CD4-positive, alpha-beta memory T cell (primary cell): Measurements from ENCODE around the gene LY9. TPM values are rescaled to one million over a fixed set of nuclear protein-coding genes. Genes with fewer than 3 reads are reported as not detected.
A peak's percentile ranks its signal among the peaks of the same experiment; 100 is the strongest.
"Not testable (repeated sequence)": the region's sequence is repeated elsewhere in the genome, so short reads cannot be mapped to it uniquely, and the experiment has no call there.

ENCODE experiments used
- CTCF ChIA-PET: fragments of 350-600 bp; sonication (Branson Sonifier 250); formaldehyde crosslinking; loops from one replicate; lab custom pipeline; 2021; ENCODE audit warnings: inconsistent platforms; ENCODE audit not compliant: partially characterized antibody; lab: Charles Lee
- POLR2A ChIA-PET: fragments of 350-600 bp; sonication (Branson Sonifier 250); formaldehyde crosslinking; loops from one replicate; lab custom pipeline; 2021; ENCODE audit not compliant: partially characterized antibody; lab: Charles Lee
- DNase-seq, 5 donors: peaks; one replicate each; pipeline versions ENCODE4 v3.0.0 to v3.0.0-alpha.2; 2020 to 2022; ENCODE audit warnings: mixed read lengths in 1 of 5
- H3K27ac ChIP-seq: one replicate; pipeline ENCODE4 v1.7.0; 2013; ENCODE audit warnings: low read depth, low read length
- H3K27me3 ChIP-seq: 2 replicates; pipeline ENCODE4 v1.7.0; 2013; ENCODE audit warnings: mild to moderate bottlenecking, low read length, moderate library complexity; ENCODE audit not compliant: insufficient read depth
- H3K36me3 ChIP-seq: 2 replicates; pipeline ENCODE4 v1.7.0; 2013; ENCODE audit warnings: mild to moderate bottlenecking, low read length, moderate library complexity; ENCODE audit not compliant: insufficient read depth
- H3K4me1 ChIP-seq: 2 replicates; pipeline ENCODE4 v1.7.0; 2013; ENCODE audit warnings: mild to moderate bottlenecking, low read length, moderate library complexity; ENCODE audit not compliant: insufficient read depth
- H3K4me3 ChIP-seq, 2 donors: one replicate each; pipeline ENCODE4 v1.7.0; 2013; ENCODE audit warnings: low read length in 2 of 2, mild to moderate bottlenecking in 1 of 2
- H3K9me3 ChIP-seq, 2 donors: one replicate each; pipeline ENCODE4 v1.7.0; 2013; ENCODE audit warnings: low read length in 2 of 2, control low read depth in 1 of 2; ENCODE audit not compliant: control insufficient read depth in 1 of 2
- H3K27ac Mint-ChIP-seq, 7 donors: one replicate each; pipeline ENCODE4 v1.8.0; 2020 to 2021; ENCODE audit warnings: mixed read lengths in 7 of 7, mild to moderate bottlenecking in 6 of 7, inconsistent platforms in 3 of 7, moderate library complexity in 3 of 7
- H3K27me3 Mint-ChIP-seq, 2 donors: one replicate each; pipeline ENCODE4 v1.8.0; 2020 to 2021; ENCODE audit warnings: mixed read lengths in 2 of 2
- H3K36me3 Mint-ChIP-seq, 2 donors: one replicate each; pipeline ENCODE4 v1.8.0; 2020 to 2021; ENCODE audit warnings: mixed read lengths in 2 of 2, inconsistent platforms in 1 of 2, mild to moderate bottlenecking in 1 of 2
- H3K4me1 Mint-ChIP-seq, 4 donors: one replicate each; pipeline ENCODE4 v1.8.0; 2020 to 2021; ENCODE audit warnings: mixed read lengths in 4 of 4, mild to moderate bottlenecking in 1 of 4
- H3K4me3 Mint-ChIP-seq, 8 donors: one replicate each; pipeline ENCODE4 v1.8.0; 2020 to 2021; ENCODE audit warnings: mixed read lengths in 8 of 8, mild to moderate bottlenecking in 7 of 8, moderate library complexity in 6 of 8, inconsistent platforms in 3 of 8
- H3K9me3 Mint-ChIP-seq, 8 donors: one replicate each; pipeline ENCODE4 v1.8.0; 2020 to 2021; ENCODE audit warnings: mixed read lengths in 8 of 8, mild to moderate bottlenecking in 5 of 8, inconsistent platforms in 3 of 8, moderate library complexity in 1 of 8
- intact Hi-C: fragments of 100-400 bp; cut with micrococcal nuclease; formaldehyde crosslinking; loops from one replicate; pipeline ENCODE4 v1.15.1; 2023
- polyA plus RNA-seq, 2 donors: library from polyadenylated mRNA; unstranded; fragments of 300-500 nt; fragmentation: Illumina TruSeq; gene quantifications; one replicate each; pipeline ENCODE4 v1.2.3, GENCODE V29; 2021
- total RNA-seq, 2 experiments: library from RNA; stranded (reverse); gene quantifications; one replicate each; pipeline ENCODE4 v1.2.3, GENCODE V29; 2021

LY9 gene
- total and polyA plus RNA-seq, 4 experiments from 2014 or later, result 131 to 211 (median 150) TPM

DNA sequence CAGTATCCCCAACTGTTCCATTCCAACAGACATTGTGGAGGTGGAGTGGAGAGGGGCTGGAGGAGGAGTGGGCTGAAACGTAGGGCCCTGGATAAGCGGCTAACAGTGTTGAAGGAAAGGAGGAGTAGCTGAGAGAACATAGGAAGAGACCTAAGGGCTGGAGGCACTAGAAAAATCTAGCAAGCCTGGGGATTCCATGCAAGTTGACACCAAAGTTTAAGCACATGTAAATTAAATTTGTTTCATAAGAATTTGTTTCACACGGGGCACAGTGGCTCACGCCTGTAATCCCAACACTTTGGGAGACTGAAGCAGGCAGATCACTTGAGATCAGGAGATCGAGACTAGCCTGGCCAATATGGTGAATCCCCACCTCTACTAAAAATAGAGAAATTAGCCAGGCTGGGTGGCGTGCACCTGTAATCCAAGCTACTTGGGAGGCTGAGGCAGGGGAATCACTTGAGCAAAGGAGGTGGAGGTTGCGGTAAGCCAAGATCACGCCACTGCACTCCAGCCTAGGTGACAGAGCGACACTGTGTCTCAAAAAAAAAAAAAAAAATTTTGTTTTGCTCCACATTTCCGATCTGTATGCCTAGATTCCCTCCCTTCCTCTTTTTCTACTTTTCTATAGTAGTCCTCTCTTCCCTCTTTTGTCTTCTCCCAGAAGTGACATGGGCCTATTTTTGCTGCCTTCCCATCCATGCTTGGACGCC lies 67.2 kb downstream of the LY9 start:
- Mint-ChIP-seq H3K4me3 (peak overlapping the region in 4 of 8 donors; percentile 30 to 67 (median 38)), H3K9me3 (no peaks in the 10 kb centered on the region), H3K27ac (peak overlapping the region in 4 of 7 donors; percentile 29 to 77 (median 60)), H3K27me3 (no peaks in the 10 kb centered on the region), H3K36me3 (no peaks in the 10 kb centered on the region), H3K4me1 (peaks cover 5 to 25% (median 15%) of the 10 kb centered on the region in 4 donors)
- H3K36me3 ChIP-seq, result no peaks in the 10 kb centered on the region
- peaks cover 12% of the 10 kb centered on the region for H3K4me1 ChIP-seq
- H3K27me3 ChIP-seq, result no peaks in the 10 kb centered on the region
- H3K4me3 ChIP-seq, result no peak overlapping the region
- intact Hi-C loops, result no loop called here
- no peak overlapping the region for H3K27ac ChIP-seq
- CTCF ChIA-PET, result interaction anchor here (0.6 to 1.7 kb wide), 4 partner anchors 14 to 127 kb away, joined by 3 to 10 read pairs (median 3); partner anchors contain the start of gene ITLN1
- POLR2A ChIA-PET, result no interaction called here
- DNase-seq, result no peak
- no peaks in the 10 kb centered on the region for H3K9me3 ChIP-seq

DNA sequence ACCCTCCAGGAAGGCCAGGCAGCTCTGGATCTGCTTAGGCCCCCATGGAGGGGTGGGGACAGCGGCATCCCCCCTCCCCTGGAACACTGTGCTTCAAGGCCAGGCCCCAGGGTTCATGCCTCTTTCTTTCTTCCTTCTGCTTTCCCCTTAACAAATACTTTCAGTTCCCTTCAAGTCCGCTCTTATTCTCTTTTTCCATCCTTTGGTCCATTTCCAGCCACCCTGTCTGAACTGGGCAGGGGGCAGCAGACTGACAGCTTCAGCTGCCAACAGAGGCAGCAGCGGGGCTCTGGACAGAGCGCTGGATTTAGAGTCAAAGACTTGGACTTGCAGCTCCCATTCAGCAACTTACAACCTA lies 67.8 kb downstream of the LY9 start:
- H3K4me3 ChIP-seq, result no peak overlapping the region
- H3K27me3 ChIP-seq, result no peaks in the 10 kb centered on the region
- no peaks in the 10 kb centered on the region for H3K36me3 ChIP-seq
- POLR2A ChIA-PET, result no interaction called here
- H3K36me3 Mint-ChIP-seq, result no peaks in the 10 kb centered on the region
- peak overlapping the region in 1 of 8 donors; percentile 30 for H3K4me3 Mint-ChIP-seq
- peaks cover 5 to 25% (median 15%) of the 10 kb centered on the region in 4 donors for H3K4me1 Mint-ChIP-seq
- H3K27me3 Mint-ChIP-seq, result no peaks in the 10 kb centered on the region
- intact Hi-C loops, result no loop called here
- peak overlapping the region in 1 of 7 donors; percentile 63 for H3K27ac Mint-ChIP-seq
- H3K4me1 ChIP-seq, result peaks cover 12% of the 10 kb centered on the region
- CTCF ChIA-PET, result interaction anchor here (1.0 kb wide), 1 partner anchor 26 kb away, joined by 3 read pairs; no protein-coding TSS in a partner anchor
- H3K9me3 ChIP-seq, result no peaks in the 10 kb centered on the region
- no peak overlapping the region for H3K27ac ChIP-seq
- H3K9me3 Mint-ChIP-seq, result no peaks in the 10 kb centered on the region
- no peak for DNase-seq

DNA sequence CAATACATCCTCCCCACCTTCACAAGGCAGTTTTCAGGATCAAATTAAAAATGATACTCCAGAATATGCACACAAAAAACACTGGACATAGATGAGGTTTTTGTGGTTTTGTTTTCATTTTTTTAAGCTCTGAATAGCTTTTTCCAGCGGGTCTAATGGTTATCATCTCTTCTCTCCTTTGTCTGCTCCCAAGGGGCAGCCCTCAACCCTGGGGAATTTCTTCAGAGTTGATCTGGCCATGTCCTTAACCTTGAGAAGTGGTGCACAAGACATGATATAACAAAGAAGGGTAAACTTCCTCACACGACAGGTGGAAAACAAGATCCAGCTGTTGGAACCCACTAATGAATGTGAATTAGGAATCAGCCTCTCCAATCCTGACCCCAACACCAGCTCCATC lies 68.2 kb downstream of the LY9 start:
- Mint-ChIP-seq H3K4me3 (no peak overlapping the region), H3K27me3 (no peaks in the 10 kb centered on the region), H3K27ac (no peak overlapping the region), H3K4me1 (peaks cover 5 to 25% (median 13%) of the 10 kb centered on the region in 4 donors), H3K36me3 (no peaks in the 10 kb centered on the region), H3K9me3 (no peaks in the 10 kb centered on the region)
- intact Hi-C loops, result no loop called here
- peaks cover 12% of the 10 kb centered on the region for H3K4me1 ChIP-seq
- POLR2A ChIA-PET, result interaction anchor here (0.7 kb wide), 1 partner anchor 132 kb away, joined by 3 read pairs; no protein-coding TSS in a partner anchor
- H3K9me3 ChIP-seq, result no peaks in the 10 kb centered on the region
- CTCF ChIA-PET, result interaction anchor here (1.0 kb wide), 1 partner anchor 27 kb away, joined by 3 read pairs; no protein-coding TSS in a partner anchor
- H3K27ac ChIP-seq, result no peak overlapping the region
- DNase-seq, result no peak
- H3K27me3 ChIP-seq, result no peaks in the 10 kb centered on the region
- H3K36me3 ChIP-seq, result no peaks in the 10 kb centered on the region
- no peak overlapping the region for H3K4me3 ChIP-seq

DNA sequence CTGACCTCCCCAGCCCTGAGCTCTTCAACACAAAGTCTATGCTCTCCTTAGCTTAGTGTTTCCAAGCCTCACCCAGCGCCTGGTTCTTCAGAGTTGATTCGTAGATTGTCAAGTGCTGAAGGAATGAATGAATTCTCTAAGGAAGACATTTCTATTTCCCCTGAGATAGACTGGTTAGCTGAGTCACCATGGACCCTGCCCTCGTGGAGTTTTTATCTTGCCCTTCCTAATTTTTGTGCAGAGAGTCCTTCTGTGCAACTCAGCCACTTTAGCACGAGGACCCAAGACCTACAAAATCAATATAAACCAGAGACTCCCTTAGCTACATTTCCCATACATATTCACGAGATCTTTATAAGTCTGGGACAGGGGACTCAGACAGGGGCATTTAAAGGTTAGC lies 69.4 kb downstream of the LY9 start:
- peaks cover 12% of the 10 kb centered on the region for H3K4me1 ChIP-seq
- Mint-ChIP-seq H3K36me3 (no peaks in the 10 kb centered on the region), H3K4me1 (peaks cover 5 to 23% (median 12%) of the 10 kb centered on the region in 4 donors), H3K9me3 (no peaks in the 10 kb centered on the region), H3K27me3 (no peaks in the 10 kb centered on the region), H3K4me3 (no peak overlapping the region), H3K27ac (no peak overlapping the region)
- no peak overlapping the region for H3K4me3 ChIP-seq
- H3K27me3 ChIP-seq, result no peaks in the 10 kb centered on the region
- intact Hi-C loops, result no loop called here
- CTCF ChIA-PET, result interaction anchor here (0.7 to 1.4 kb wide), 2 partner anchors 30 to 1035 kb away, joined by 3 to 4 read pairs; no protein-coding TSS in a partner anchor
- POLR2A ChIA-PET, result no interaction called here
- no peak overlapping the region for H3K27ac ChIP-seq
- H3K36me3 ChIP-seq, result no peaks in the 10 kb centered on the region
- no peaks in the 10 kb centered on the region for H3K9me3 ChIP-seq
- DNase-seq, result no peak

DNA sequence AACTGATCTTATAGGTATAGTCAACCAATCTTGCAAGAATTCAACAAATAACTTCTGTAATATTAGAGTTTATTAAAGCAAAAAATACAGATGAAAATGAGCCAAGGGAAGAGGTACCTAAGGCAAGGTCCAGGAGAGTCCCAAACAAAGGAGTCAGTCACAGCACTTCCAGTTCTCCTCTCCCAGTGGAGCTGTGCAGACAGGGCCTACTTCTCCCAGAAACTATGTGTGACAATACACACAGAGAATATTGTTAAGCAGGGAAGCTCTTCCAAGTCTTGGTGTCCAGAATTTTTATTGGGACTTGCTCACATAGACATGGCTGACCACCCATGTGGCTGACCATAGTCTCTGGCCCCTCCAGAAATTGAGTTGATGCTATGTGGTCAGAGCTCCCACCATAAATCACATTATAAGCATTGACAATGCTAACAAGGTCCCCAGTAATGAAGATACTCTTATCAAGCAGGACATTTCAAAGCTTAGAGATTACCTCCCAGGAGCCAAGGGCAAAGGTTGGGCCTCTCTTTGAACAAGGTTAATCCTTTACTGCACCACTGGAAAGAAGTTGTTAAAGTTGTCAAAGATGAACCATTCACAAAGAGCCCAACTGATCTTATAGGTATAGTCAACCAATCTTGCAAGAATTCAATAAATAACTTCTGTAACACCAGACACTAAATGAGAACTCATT lies 70.2 kb downstream of the LY9 start:
- H3K36me3 Mint-ChIP-seq, result no peaks in the 10 kb centered on the region
- no peak for DNase-seq
- no peak overlapping the region for H3K4me3 ChIP-seq
- H3K36me3 ChIP-seq, result no peaks in the 10 kb centered on the region
- ChIA-PET CTCF (interaction anchor here (0.5 to 1.4 kb wide), 3 partner anchors 30 to 276 kb away, joined by 3 to 4 read pairs (median 4); no protein-coding TSS in a partner anchor), POLR2A (no interaction called here)
- peaks cover 12% of the 10 kb centered on the region for H3K4me1 ChIP-seq
- intact Hi-C loops, result no loop called here
- no peaks in the 10 kb centered on the region for H3K9me3 Mint-ChIP-seq
- H3K27me3 Mint-ChIP-seq, result no peaks in the 10 kb centered on the region
- H3K27me3 ChIP-seq, result no peaks in the 10 kb centered on the region
- H3K4me1 Mint-ChIP-seq, result peaks cover 5 to 17% (median 12%) of the 10 kb centered on the region in 4 donors
- no peaks in the 10 kb centered on the region for H3K9me3 ChIP-seq
- H3K27ac ChIP-seq, result no peak overlapping the region
- no peak overlapping the region for H3K27ac Mint-ChIP-seq
- H3K4me3 Mint-ChIP-seq, result no peak overlapping the region

DNA sequence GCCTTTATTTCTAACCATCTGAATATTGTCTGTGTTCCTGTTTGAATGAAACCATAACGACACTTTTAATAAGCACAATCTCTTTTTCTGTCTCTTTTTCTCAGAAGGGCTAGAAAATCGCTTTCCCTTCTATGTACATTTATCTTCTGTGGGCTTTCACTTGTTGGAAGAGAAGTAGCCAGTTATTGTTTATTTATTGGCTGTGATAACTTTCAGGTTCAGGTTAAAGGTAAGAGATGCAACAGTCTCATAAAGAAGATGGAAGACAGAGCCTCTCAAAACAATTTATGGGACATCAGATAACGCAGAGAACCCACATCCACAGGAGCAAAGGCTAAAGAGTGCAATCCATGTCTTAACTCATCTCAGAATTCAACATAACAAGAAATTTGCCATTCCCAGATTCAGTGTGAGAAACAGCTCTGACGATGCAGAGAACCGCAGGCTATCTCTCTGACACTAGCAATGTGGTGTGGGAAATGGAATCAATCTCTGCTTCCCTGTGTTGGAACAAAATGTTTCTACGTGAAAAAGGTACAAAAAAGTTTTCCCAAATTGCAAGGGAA lies 70.8 kb downstream of the LY9 start:
- H3K36me3 ChIP-seq, result no peaks in the 10 kb centered on the region
- no peak overlapping the region for H3K4me3 ChIP-seq
- H3K9me3 ChIP-seq, result no peaks in the 10 kb centered on the region
- peaks cover 12% of the 10 kb centered on the region for H3K4me1 ChIP-seq
- peaks cover 5 to 17% (median 12%) of the 10 kb centered on the region in 4 donors for H3K4me1 Mint-ChIP-seq
- ChIA-PET CTCF (interaction anchor here (0.5 to 1.1 kb wide), 2 partner anchors 32 to 275 kb away, joined by 3 to 4 read pairs; no protein-coding TSS in a partner anchor), POLR2A (no interaction called here)
- no peaks in the 10 kb centered on the region for H3K36me3 Mint-ChIP-seq
- H3K9me3 Mint-ChIP-seq, result no peaks in the 10 kb centered on the region
- H3K27ac ChIP-seq, result no peak overlapping the region
- H3K27ac Mint-ChIP-seq, result no peak overlapping the region
- no peaks in the 10 kb centered on the region for H3K27me3 Mint-ChIP-seq
- intact Hi-C loops, result no loop called here
- DNase-seq, result no peak
- no peak overlapping the region for H3K4me3 Mint-ChIP-seq
- no peaks in the 10 kb centered on the region for H3K27me3 ChIP-seq

DNA sequence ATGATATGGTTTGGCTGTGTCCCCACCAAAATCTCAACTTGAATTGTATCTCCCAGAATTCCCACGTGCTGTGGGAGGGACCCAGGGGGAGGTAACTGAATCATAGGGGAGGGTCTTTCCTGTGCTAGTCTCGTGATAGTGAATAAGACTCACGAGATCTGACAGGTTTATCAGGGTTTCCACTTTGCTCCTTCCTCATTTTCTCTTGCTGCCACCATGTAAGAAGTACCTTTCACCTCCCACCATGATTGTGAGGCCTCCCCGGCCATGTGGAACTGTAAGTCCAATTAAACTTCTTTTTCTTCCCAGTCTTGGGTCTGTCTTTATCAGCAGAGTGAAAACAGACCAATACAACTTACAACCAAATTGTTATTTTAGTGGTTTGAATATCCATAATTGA lies 71.7 kb downstream of the LY9 start:
- H3K27ac Mint-ChIP-seq, H3K4me3 ChIP-seq, DNase-seq, H3K36me3 Mint-ChIP-seq, H3K27me3 Mint-ChIP-seq, H3K27me3 ChIP-seq, intact Hi-C loops, H3K4me1 ChIP-seq, H3K27ac ChIP-seq, CTCF ChIA-PET, H3K9me3 Mint-ChIP-seq, POLR2A ChIA-PET, H3K4me3 Mint-ChIP-seq, H3K9me3 ChIP-seq, H3K36me3 ChIP-seq: not testable (repeated sequence)
- peaks cover 0 to 11% (median 10%) of the 10 kb centered on the region in 4 donors for H3K4me1 Mint-ChIP-seq
